Stomach smooth muscle (tissue), 2 donors: ENCODE measurements around the gene SPTLC3.

ENCODE experiments used
- H3K27ac ChIP-seq: one replicate; pipeline ENCODE4 v1.7.0; 2013; ENCODE audit warnings: mild to moderate bottlenecking, low read length, inconsistent platforms
- H3K27me3 ChIP-seq, 2 donors: one replicate each; pipeline ENCODE4 v1.7.0; 2013; ENCODE audit warnings: low read length in 2 of 2; ENCODE audit not compliant: insufficient read depth in 2 of 2, control insufficient read depth in 1 of 2
- H3K36me3 ChIP-seq, 2 donors: one replicate each; pipeline ENCODE4 v1.7.0; 2013; ENCODE audit warnings: low read length in 2 of 2; ENCODE audit not compliant: control insufficient read depth in 2 of 2, insufficient read depth in 2 of 2
- H3K4me1 ChIP-seq: one replicate; pipeline ENCODE4 v1.7.0; 2013; ENCODE audit warnings: low read length; ENCODE audit not compliant: control insufficient read depth, insufficient read depth
- H3K4me3 ChIP-seq, 2 donors: one replicate each; pipeline ENCODE4 v1.7.0; 2013; ENCODE audit warnings: low read length in 2 of 2
- H3K9ac ChIP-seq, 2 donors: one replicate each; pipeline ENCODE4 v1.7.0; 2013; ENCODE audit warnings: low read length in 2 of 2, mild to moderate bottlenecking in 1 of 2
- H3K9me3 ChIP-seq, 2 donors: one replicate each; pipeline ENCODE4 v1.7.0; 2013; ENCODE audit warnings: low read length in 2 of 2; ENCODE audit not compliant: control insufficient read depth in 2 of 2
- donor health status: healthy.
- donor health status: Pancreatic carcinoma.

SPTLC3 gene

GRCh38 chr20:13213335-13213734 is 204.6 kb downstream of the SPTLC3 start:
- Histone ChIP-seq H3K27ac (no peak overlapping the region), H3K27me3 (no peaks in the 10 kb centered on the region), H3K4me1 (no peaks in the 10 kb centered on the region), H3K4me3 (no peak overlapping the region), H3K9ac (no peak overlapping the region), H3K9me3 (no peaks in the 10 kb centered on the region), H3K36me3 (no peaks in the 10 kb centered on the region)

- Histone ChIP-seq H3K36me3 (no peaks in the 10 kb centered on the region), H3K27ac (no peak overlapping the region), H3K27me3 (no peaks in the 10 kb centered on the region), H3K4me1 (peaks cover 9% of the 10 kb centered on the region), H3K9me3 (no peaks in the 10 kb centered on the region), H3K4me3 (no peak overlapping the region), H3K9ac (no peak overlapping the region)
These were observed 207.8 kb downstream of the SPTLC3 start for GRCh38 chr20:13216533-13216932.
